Measurements from ENCODE around the gene USP8. TPM values are rescaled to one million over a fixed set of nuclear protein-coding genes. Genes with fewer than 3 reads are reported as not detected.

The USP8 gene
- total and polyA plus RNA-seq, 3 donors from 2014 or later, result 25.0 to 81.7 (median 76.6) TPM

GRCh38 chr15:50558012-50558411 is 133.8 kb downstream of the USP8 start:
- DNase-seq, result no peak
- TF ChIP-seq CTCF (IDR thresholded peaks at IDR 0.05) (no peak), POLR2A (IDR thresholded peaks at IDR 0.05) (no peak)
- H3K27me3 ChIP-seq, result no peaks in the 10 kb centered on the region
- no peaks in the 10 kb centered on the region for H3K36me3 ChIP-seq (ENCODE audit: low read depth, missing control alignments)
- intact Hi-C loops (cut with DNase I; ENCODE audit: low total_unique reads), result no loop called here
- no peak overlapping the region for H3K4me3 ChIP-seq
- H3K9me3 ChIP-seq, result no peaks in the 10 kb centered on the region
- WGBS, 2 donors, result 94 to 95% methylated on average over 2 of the region's 2 CpGs
- H3K27ac ChIP-seq, result no peak overlapping the region
- no peaks in the 10 kb centered on the region for H3K4me1 ChIP-seq

- Histone ChIP-seq H3K9me3 (no peaks in the 10 kb centered on the region), H3K27me3 (no peaks in the 10 kb centered on the region), H3K4me3 (no peak overlapping the region), H3K27ac (no peak overlapping the region), H3K4me1 (no peaks in the 10 kb centered on the region), H3K36me3 (ENCODE audit: low read depth, missing control alignments) (no peaks in the 10 kb centered on the region)
- DNase-seq, result no peak
- intact Hi-C loops (cut with DNase I; ENCODE audit: low total_unique reads), result no loop called here
- TF ChIP-seq POLR2A (IDR thresholded peaks at IDR 0.05) (no peak), CTCF (IDR thresholded peaks at IDR 0.05) (no peak)
- 80 to 81% methylated on average over 4 of the region's 4 CpGs for WGBS, 2 donors
Measured at GRCh38 chr15:50562735-50563640, 138.8 kb downstream of the USP8 start.

- no peak overlapping the region for H3K4me3 ChIP-seq
- intact Hi-C loops (cut with DNase I; ENCODE audit: low total_unique reads), result no loop called here
- TF ChIP-seq POLR2A (IDR thresholded peaks at IDR 0.05) (no peak), CTCF (IDR thresholded peaks at IDR 0.05) (no peak)
- H3K27me3 ChIP-seq, result no peaks in the 10 kb centered on the region
- no peak for DNase-seq
- no peaks in the 10 kb centered on the region for H3K4me1 ChIP-seq
- H3K27ac ChIP-seq, result no peak overlapping the region
- no peaks in the 10 kb centered on the region for H3K9me3 ChIP-seq
- H3K36me3 ChIP-seq (ENCODE audit: low read depth, missing control alignments), result no peaks in the 10 kb centered on the region
- 91 to 98% methylated on average over 4 of the region's 4 CpGs for WGBS, 2 donors
Measured at GRCh38 chr15:50563756-50564155, 139.6 kb downstream of the USP8 start.

Small RNAs within 50 kb of the gene (small RNA-seq; reads per million reads assigned to genes)
- gene RNA5SP395, result 0 reads per million in 2 donors

Other genes starting within 250 kb of the USP8 start
- gene SLC27A2, start 242.2 kb upstream of the USP8 start, total RNA-seq, result 1 to 10 TPM; 2.2 to 2.5 TPM
- 2.1 TPM for gene SLC27A2, start 242.2 kb upstream of the USP8 start, polyA plus RNA-seq (ENCODE audit: insufficient read depth, low read depth, low replicate concordance)
- 1 to 10 TPM; 1.6 to 5.8 TPM for gene HDC, start 158.7 kb upstream of the USP8 start, total RNA-seq
- 11.9 TPM for gene HDC, start 158.7 kb upstream of the USP8 start, polyA plus RNA-seq (ENCODE audit: insufficient read depth, low read depth, low replicate concordance)
- 10 to 100 TPM; 35.4 to 45.9 TPM for gene GABPB1, start 69.2 kb upstream of the USP8 start, total RNA-seq
- 21.5 TPM for gene GABPB1, start 69.2 kb upstream of the USP8 start, polyA plus RNA-seq (ENCODE audit: insufficient read depth, low read depth, low replicate concordance)
- gene USP50, start 122.3 kb downstream of the USP8 start, total RNA-seq, result 10 to 100 TPM in 1 of 2 donors, 1 to 10 TPM in 1; 8.7 to 30.4 TPM
- gene USP50, start 122.3 kb downstream of the USP8 start, polyA plus RNA-seq (ENCODE audit: insufficient read depth, low read depth, low replicate concordance), result 18.8 TPM